Measurements from ENCODE around the gene LRIG1. TPM values are rescaled to one million over a fixed set of nuclear protein-coding genes. Genes with fewer than 3 reads are reported as not detected.
A peak's percentile ranks its signal among the peaks of the same experiment; 100 is the strongest.
"Not testable (repeated sequence)": the region's sequence is repeated elsewhere in the genome, so short reads cannot be mapped to it uniquely, and the experiment has no call there.

LRIG1 gene
- total and polyA plus RNA-seq, 3 experiments from 2014 or later = 37.9 to 47.9 (median 38.2) TPM

- Histone ChIP-seq H3K4me3 (ENCODE audit: low read length) (no peak overlapping the region), H3K36me3 (ENCODE audit: insufficient read depth, low read length) (no peaks in the 10 kb centered on the region), H3K4me1 (ENCODE audit: insufficient read depth, low read length) (no peaks in the 10 kb centered on the region), H3K27ac (ENCODE audit: low read depth, low read length) (no peak overlapping the region), H3K9me3 (ENCODE audit: low read length) (no peaks in the 10 kb centered on the region), H3K27me3 (ENCODE audit: insufficient read depth, low read length, poor library complexity, severe bottlenecking) (no peaks in the 10 kb centered on the region)
- Mint-ChIP-seq H3K4me1 (peaks cover 44 to 82% (median 77%) of the 10 kb centered on the region in 3 donors), H3K27me3 (no peaks in the 10 kb centered on the region), H3K27ac (no peak overlapping the region), H3K4me3 (no peak overlapping the region), H3K36me3 (peaks cover 13 to 27% (median 22%) of the 10 kb centered on the region in 3 donors), H3K9me3 (peaks cover under 1 to 14% (median 9%) of the 10 kb centered on the region in 5 donors)
- DNase-seq = no peak
- ChIA-PET POLR2A (no interaction called here), CTCF (interaction anchor here (1.0 kb wide), 1 partner anchor 55 kb away, joined by 4 read pairs; no protein-coding TSS in a partner anchor)
These were observed 73.5 kb downstream of the LRIG1 start for GRCh38 chr3:66427352-66427751.

DNA sequence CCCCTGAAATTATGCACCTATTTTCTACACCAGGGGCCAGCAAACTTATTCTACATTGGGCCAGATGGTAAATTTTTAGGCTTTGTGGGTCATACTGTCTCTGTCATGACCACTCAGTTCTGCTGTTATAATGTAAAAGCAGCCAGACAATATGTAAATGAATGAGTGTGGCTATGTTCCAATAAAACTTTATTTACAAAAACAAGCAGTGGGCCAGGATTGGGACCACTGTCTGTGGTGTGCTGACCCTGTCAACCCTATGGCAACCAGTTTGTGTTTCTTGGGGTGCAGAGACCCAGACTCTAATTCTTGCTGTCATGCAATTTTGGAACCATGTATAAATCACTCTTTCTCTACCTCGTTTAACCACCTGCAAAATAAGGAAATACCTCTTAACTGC, 74.7 kb downstream of the LRIG1 start:
- DNase-seq = no peak
- peaks cover 5 to 24% (median 18%) of the 10 kb centered on the region in 5 donors for H3K9me3 Mint-ChIP-seq
- Histone ChIP-seq H3K4me1 (ENCODE audit: insufficient read depth, low read length) (no peaks in the 10 kb centered on the region), H3K9me3 (ENCODE audit: low read length) (no peaks in the 10 kb centered on the region), H3K36me3 (ENCODE audit: insufficient read depth, low read length) (no peaks in the 10 kb centered on the region), H3K27ac (ENCODE audit: low read depth, low read length) (no peak overlapping the region), H3K4me3 (ENCODE audit: low read length) (no peak overlapping the region), H3K27me3 (ENCODE audit: insufficient read depth, low read length, poor library complexity, severe bottlenecking) (no peaks in the 10 kb centered on the region)
- ChIA-PET CTCF (no interaction called here), POLR2A (no interaction called here)
- H3K27ac Mint-ChIP-seq = peak overlapping the region in 1 of 8 donors; percentile 45
- peaks cover 19 to 27% (median 23%) of the 10 kb centered on the region in 3 donors for H3K36me3 Mint-ChIP-seq
- no peaks in the 10 kb centered on the region for H3K27me3 Mint-ChIP-seq
- no peak overlapping the region for H3K4me3 Mint-ChIP-seq
- H3K4me1 Mint-ChIP-seq = peaks cover 47 to 77% (median 71%) of the 10 kb centered on the region in 3 donors

DNA sequence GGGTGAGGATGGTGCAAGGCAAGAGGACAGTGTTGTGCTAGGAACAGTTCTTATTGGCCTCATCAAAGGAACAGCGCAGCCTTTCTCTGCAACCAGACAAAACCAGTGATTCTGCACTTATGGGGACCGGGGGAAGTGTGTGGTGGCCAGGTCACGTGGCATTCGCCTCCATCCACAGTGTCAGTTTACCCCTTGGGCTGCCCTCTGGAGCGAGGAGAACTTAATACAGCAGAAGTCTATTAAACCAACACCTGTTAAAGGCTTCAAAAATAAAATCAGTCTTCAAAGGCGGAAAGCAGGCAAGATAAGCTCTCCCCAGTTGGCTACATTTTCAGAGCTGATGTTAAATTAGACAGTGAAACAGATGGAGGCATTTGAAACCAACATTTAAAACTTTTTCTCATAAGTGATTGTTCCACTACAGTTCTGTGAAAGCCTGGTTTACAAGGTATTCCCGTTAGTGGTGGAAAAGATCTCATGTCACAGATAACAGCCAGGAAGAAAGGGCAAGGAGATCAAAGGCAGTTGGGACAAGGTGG, 75.2 kb downstream of the LRIG1 start:
- Mint-ChIP-seq H3K9me3 (peaks cover 5 to 28% (median 23%) of the 10 kb centered on the region in 5 donors), H3K27ac (peak overlapping the region in 2 of 8 donors; percentile 28 to 29), H3K4me1 (peaks cover 46 to 77% (median 71%) of the 10 kb centered on the region in 3 donors), H3K4me3 (no peak overlapping the region), H3K36me3 (peaks cover 24 to 30% (median 25%) of the 10 kb centered on the region in 3 donors), H3K27me3 (no peaks in the 10 kb centered on the region)
- ChIA-PET CTCF (no interaction called here), POLR2A (no interaction called here)
- Histone ChIP-seq H3K27me3 (ENCODE audit: insufficient read depth, low read length, poor library complexity, severe bottlenecking) (no peaks in the 10 kb centered on the region), H3K4me1 (ENCODE audit: insufficient read depth, low read length) (no peaks in the 10 kb centered on the region), H3K27ac (ENCODE audit: low read depth, low read length) (no peak overlapping the region), H3K4me3 (ENCODE audit: low read length) (no peak overlapping the region), H3K9me3 (ENCODE audit: low read length) (no peaks in the 10 kb centered on the region), H3K36me3 (ENCODE audit: insufficient read depth, low read length) (no peaks in the 10 kb centered on the region)
- DNase-seq = no peak

DNA sequence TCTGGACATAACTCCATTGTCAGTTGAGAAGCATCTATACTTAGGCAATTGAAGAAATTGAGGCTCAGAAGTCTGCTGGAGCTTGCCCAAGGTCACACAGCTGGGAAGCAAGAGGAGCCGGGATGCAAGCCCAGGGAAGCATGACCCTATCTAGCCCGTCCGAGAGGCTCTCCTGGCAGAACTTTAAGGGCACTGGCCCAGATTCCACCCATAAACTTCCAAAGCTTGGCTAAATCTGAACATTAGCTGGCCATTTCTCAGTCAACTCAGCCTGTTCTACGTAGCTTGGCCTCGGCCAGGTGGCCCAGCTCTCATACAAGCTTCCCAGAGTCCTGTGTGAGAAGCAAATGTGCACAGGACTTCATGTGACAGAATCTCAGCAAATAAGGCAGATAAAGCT, 75.8 kb downstream of the LRIG1 start:
- no peaks in the 10 kb centered on the region for H3K9me3 ChIP-seq (ENCODE audit: low read length)
- DNase-seq = no peak
- Mint-ChIP-seq H3K27ac (peak overlapping the region in 2 of 8 donors; percentile 28 to 29), H3K4me3 (no peak overlapping the region), H3K36me3 (peaks cover 29 to 36% (median 30%) of the 10 kb centered on the region in 3 donors), H3K27me3 (no peaks in the 10 kb centered on the region), H3K4me1 (peaks cover 49 to 77% (median 73%) of the 10 kb centered on the region in 3 donors), H3K9me3 (peaks cover 7 to 32% (median 26%) of the 10 kb centered on the region in 5 donors)
- H3K4me1 ChIP-seq (ENCODE audit: insufficient read depth, low read length) = no peaks in the 10 kb centered on the region
- no peaks in the 10 kb centered on the region for H3K36me3 ChIP-seq (ENCODE audit: insufficient read depth, low read length)
- ChIA-PET CTCF (no interaction called here), POLR2A (no interaction called here)
- H3K4me3 ChIP-seq (ENCODE audit: low read length) = no peak overlapping the region
- no peak overlapping the region for H3K27ac ChIP-seq (ENCODE audit: low read depth, low read length)
- H3K27me3 ChIP-seq (ENCODE audit: insufficient read depth, low read length, poor library complexity, severe bottlenecking) = no peaks in the 10 kb centered on the region

DNA sequence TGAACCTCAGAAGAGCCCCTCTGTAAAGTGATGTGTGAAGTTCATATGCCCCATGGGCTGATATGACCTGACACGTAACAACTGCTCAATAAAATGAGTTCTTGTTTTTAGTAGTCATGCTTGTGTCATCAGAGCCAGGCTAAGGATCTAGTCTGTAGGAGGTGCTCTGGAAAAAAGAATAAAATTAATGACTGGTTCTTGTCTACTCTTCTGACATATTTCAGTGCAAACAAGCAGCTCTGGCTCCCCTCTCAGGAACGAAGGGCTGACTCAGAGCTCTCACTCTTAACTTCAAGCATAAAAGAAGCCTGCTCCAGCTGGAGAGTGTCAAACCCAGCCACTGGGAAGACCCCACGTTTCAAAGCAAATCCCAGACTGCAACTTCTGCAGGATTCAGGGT, 77.0 kb downstream of the LRIG1 start:
- Histone ChIP-seq H3K27ac (ENCODE audit: low read depth, low read length) (no peak overlapping the region), H3K9me3 (ENCODE audit: low read length) (no peaks in the 10 kb centered on the region), H3K36me3 (ENCODE audit: insufficient read depth, low read length) (no peaks in the 10 kb centered on the region), H3K4me1 (ENCODE audit: insufficient read depth, low read length) (no peaks in the 10 kb centered on the region), H3K4me3 (ENCODE audit: low read length) (no peak overlapping the region), H3K27me3 (ENCODE audit: insufficient read depth, low read length, poor library complexity, severe bottlenecking) (no peaks in the 10 kb centered on the region)
- Mint-ChIP-seq H3K36me3 (peaks cover 32 to 44% (median 34%) of the 10 kb centered on the region in 3 donors), H3K4me1 (peaks cover 47 to 77% (median 75%) of the 10 kb centered on the region in 3 donors), H3K4me3 (no peak overlapping the region), H3K27ac (peak overlapping the region in 2 of 8 donors; percentile 4), H3K9me3 (peaks cover 8 to 32% (median 26%) of the 10 kb centered on the region in 5 donors), H3K27me3 (no peaks in the 10 kb centered on the region)
- CTCF ChIA-PET = no interaction called here
- no peak for DNase-seq
- POLR2A ChIA-PET = no interaction called here

GRCh38 chr3:66421893-66422292, 78.9 kb downstream of the LRIG1 start:
- peaks cover 8 to 32% (median 26%) of the 10 kb centered on the region in 5 donors for H3K9me3 Mint-ChIP-seq
- DNase-seq = peak in 1 of 5 donors; percentile 12
- peaks cover 52 to 70% (median 65%) of the 10 kb centered on the region in 3 donors for H3K4me1 Mint-ChIP-seq
- H3K36me3 Mint-ChIP-seq = peaks cover 30 to 50% (median 34%) of the 10 kb centered on the region in 3 donors
- H3K27ac Mint-ChIP-seq = peak overlapping the region in 1 of 8 donors; percentile 11
- H3K27me3 ChIP-seq (ENCODE audit: insufficient read depth, low read length, poor library complexity, severe bottlenecking); H3K36me3 ChIP-seq (ENCODE audit: insufficient read depth, low read length); H3K27ac ChIP-seq (ENCODE audit: low read depth, low read length); H3K4me1 ChIP-seq (ENCODE audit: insufficient read depth, low read length); CTCF ChIA-PET; POLR2A ChIA-PET; H3K4me3 Mint-ChIP-seq; H3K4me3 ChIP-seq (ENCODE audit: low read length); H3K9me3 ChIP-seq (ENCODE audit: low read length); H3K27me3 Mint-ChIP-seq: not testable (repeated sequence)

DNA sequence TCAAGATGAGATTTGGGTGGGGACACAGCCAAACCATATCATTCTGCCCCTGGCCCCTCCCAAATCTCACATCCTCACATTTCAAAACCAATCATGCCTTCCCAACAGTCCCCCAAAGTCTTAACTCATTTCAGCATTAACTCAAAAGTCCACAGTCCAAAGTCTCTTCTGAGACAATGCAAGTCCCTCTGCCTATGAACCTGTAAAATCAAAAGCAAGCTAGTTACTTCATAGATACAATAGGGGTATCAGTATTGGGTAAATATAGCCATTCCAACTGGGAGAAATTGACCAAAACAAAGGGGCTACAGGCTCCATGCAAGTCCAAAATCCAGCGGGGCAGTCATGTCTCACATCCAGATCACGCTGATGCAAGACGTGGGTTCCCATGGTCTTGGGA, 79.7 kb downstream of the LRIG1 start:
- H3K9me3 Mint-ChIP-seq = peaks cover 8 to 32% (median 26%) of the 10 kb centered on the region in 5 donors
- DNase-seq; POLR2A ChIA-PET; H3K36me3 ChIP-seq (ENCODE audit: insufficient read depth, low read length); CTCF ChIA-PET; H3K27ac Mint-ChIP-seq; H3K27ac ChIP-seq (ENCODE audit: low read depth, low read length); H3K4me1 ChIP-seq (ENCODE audit: insufficient read depth, low read length); H3K9me3 ChIP-seq (ENCODE audit: low read length); H3K27me3 ChIP-seq (ENCODE audit: insufficient read depth, low read length, poor library complexity, severe bottlenecking); H3K27me3 Mint-ChIP-seq; H3K4me3 ChIP-seq (ENCODE audit: low read length): not testable (repeated sequence)
- H3K36me3 Mint-ChIP-seq = peaks cover 32 to 58% (median 36%) of the 10 kb centered on the region in 3 donors
- peak overlapping the region in 1 of 7 donors; percentile 33 for H3K4me3 Mint-ChIP-seq
- peaks cover 45 to 64% (median 58%) of the 10 kb centered on the region in 3 donors for H3K4me1 Mint-ChIP-seq

DNA sequence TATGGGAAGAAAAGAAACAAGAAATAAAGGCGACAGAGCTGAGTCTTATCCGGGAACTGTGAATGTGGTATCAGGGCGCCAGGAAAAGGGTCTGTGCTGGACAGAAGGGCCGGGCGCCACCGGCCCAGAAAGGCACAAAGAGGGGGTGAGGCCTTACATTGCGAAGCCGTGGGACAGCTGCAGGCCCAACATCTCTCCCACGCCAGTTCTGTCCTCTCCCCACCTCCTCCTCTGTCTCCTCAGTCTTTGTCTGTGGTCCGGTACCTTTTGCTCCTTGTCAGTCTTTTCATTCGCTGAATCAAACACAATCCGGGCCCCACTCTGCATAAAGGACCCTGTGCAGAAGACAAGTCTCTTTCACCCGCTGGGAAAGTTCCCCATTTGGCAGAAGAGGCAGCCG, 81.8 kb downstream of the LRIG1 start:
- Histone ChIP-seq H3K36me3 (ENCODE audit: insufficient read depth, low read length) (peaks cover 8% of the 10 kb centered on the region), H3K27me3 (ENCODE audit: insufficient read depth, low read length, poor library complexity, severe bottlenecking) (no peaks in the 10 kb centered on the region), H3K4me3 (ENCODE audit: low read length) (no peak overlapping the region), H3K4me1 (ENCODE audit: insufficient read depth, low read length) (no peaks in the 10 kb centered on the region), H3K9me3 (ENCODE audit: low read length) (no peaks in the 10 kb centered on the region), H3K27ac (ENCODE audit: low read depth, low read length) (no peak overlapping the region)
- Mint-ChIP-seq H3K4me1 (peaks cover 33 to 46% (median 40%) of the 10 kb centered on the region in 3 donors), H3K27me3 (no peaks in the 10 kb centered on the region), H3K9me3 (peaks cover 8 to 31% (median 26%) of the 10 kb centered on the region in 5 donors), H3K36me3 (peaks cover 29 to 70% (median 34%) of the 10 kb centered on the region in 3 donors), H3K27ac (peak overlapping the region in 3 of 8 donors; percentile 6 to 40 (median 23)), H3K4me3 (no peak overlapping the region)
- ChIA-PET CTCF (no interaction called here), POLR2A (no interaction called here)
- DNase-seq = no peak

Data from CD8-positive, alpha-beta memory T cell (primary cell).